H9 (cell line): ENCODE data around the gene DPEP3. TPM values are rescaled to one million over a fixed set of nuclear protein-coding genes. Genes with fewer than 3 reads are reported as not detected.

ENCODE experiments used
- DNase-seq: peaks from one replicate; pipeline ENCODE4 v3.0.0-alpha.2; 2017
- H2AFZ ChIP-seq: one replicate; pipeline ENCODE4 v1.6.1; 2013; ENCODE audit warnings: mild to moderate bottlenecking, low read length, control low read depth, moderate library complexity
- H2AK5ac ChIP-seq: 2 replicates; pipeline ENCODE4 v1.6.1; 2013; ENCODE audit warnings: low read length, control low read depth, mixed read lengths; ENCODE audit not compliant: insufficient read length
- H2BK120ac ChIP-seq: one replicate; pipeline ENCODE4 v1.6.1; 2013; ENCODE audit warnings: low read depth, mild to moderate bottlenecking, low read length, control low read depth, inconsistent platforms; ENCODE audit not compliant: poor library complexity, severe bottlenecking
- H2BK12ac ChIP-seq: 2 replicates; pipeline ENCODE4 v1.6.1; 2013; ENCODE audit warnings: low read length, control low read depth, mixed read lengths, low read depth; ENCODE audit not compliant: insufficient read length
- H2BK15ac ChIP-seq: 2 replicates; pipeline ENCODE4 v1.6.1; 2013; ENCODE audit warnings: low read depth, low read length, control low read depth
- H2BK20ac ChIP-seq: one replicate; pipeline ENCODE4 v1.6.1; 2013; ENCODE audit warnings: low read depth, mild to moderate bottlenecking, low read length, control low read depth, inconsistent platforms; ENCODE audit not compliant: poor library complexity, severe bottlenecking
- H2BK5ac ChIP-seq: 2 replicates; pipeline ENCODE4 v1.6.1; 2013; ENCODE audit warnings: low read length, control low read depth, mixed read lengths; ENCODE audit not compliant: insufficient read length
- H3K14ac ChIP-seq: 2 replicates; pipeline ENCODE4 v1.6.1; 2013; ENCODE audit warnings: low read length, control low read depth; ENCODE audit not compliant: insufficient read depth
- H3K18ac ChIP-seq: 2 replicates; pipeline ENCODE4 v1.6.1; 2013; ENCODE audit warnings: low read depth, mild to moderate bottlenecking, mixed read lengths, low read length, control low read depth; ENCODE audit not compliant: insufficient read length
- H3K23ac ChIP-seq: 2 replicates; pipeline ENCODE4 v1.6.1; 2013; ENCODE audit warnings: low read length, control low read depth, mixed read lengths, low read depth; ENCODE audit not compliant: insufficient read length
- H3K23me2 ChIP-seq: 2 replicates; pipeline ENCODE4 v1.6.1; 2013; ENCODE audit warnings: low read depth, mild to moderate bottlenecking, mixed read lengths, low read length, control low read depth; ENCODE audit not compliant: insufficient read length, poor library complexity, severe bottlenecking
- H3K27ac ChIP-seq: 2 replicates; pipeline ENCODE4 v1.5.1; 2013; ENCODE audit warnings: low read length, control low read depth, mixed read lengths, low read depth; ENCODE audit not compliant: insufficient read length
- H3K27me3 ChIP-seq: 2 replicates; pipeline ENCODE4 v1.6.1; 2013; ENCODE audit warnings: low read length, control low read depth, inconsistent platforms; ENCODE audit not compliant: insufficient read depth
- H3K4ac ChIP-seq: 2 replicates; pipeline ENCODE4 v1.6.1; 2013; ENCODE audit warnings: low read depth, mild to moderate bottlenecking, control low read depth, inconsistent platforms, low read length, moderate library complexity
- H3K4me1 ChIP-seq: 2 replicates; pipeline ENCODE4 v1.6.1; 2013; ENCODE audit warnings: low read length, control low read depth, inconsistent platforms; ENCODE audit not compliant: insufficient read depth
- H3K4me2 ChIP-seq: 2 replicates; pipeline ENCODE4 v1.6.1; 2013; ENCODE audit warnings: low read length, control low read depth, mixed read lengths; ENCODE audit not compliant: insufficient read length, insufficient read depth
- H3K56ac ChIP-seq: 2 replicates; pipeline ENCODE4 v1.6.1; 2013; ENCODE audit warnings: low read depth, mild to moderate bottlenecking, mixed read lengths, low read length, control low read depth; ENCODE audit not compliant: insufficient read length
- H3K79me1 ChIP-seq: 2 replicates; pipeline ENCODE4 v1.6.1; 2013; ENCODE audit warnings: low read depth, mild to moderate bottlenecking, moderate library complexity, low read length, control low read depth, inconsistent platforms; ENCODE audit not compliant: insufficient read depth, poor library complexity, severe bottlenecking
- H3K79me2 ChIP-seq: 2 replicates; pipeline ENCODE4 v1.6.1; 2013; ENCODE audit warnings: low read length, control low read depth, inconsistent platforms; ENCODE audit not compliant: insufficient read depth
- H3K9ac ChIP-seq: 2 replicates; pipeline ENCODE4 v1.6.1; 2013; ENCODE audit warnings: low read length, control low read depth, mixed read lengths; ENCODE audit not compliant: insufficient read length; ENCODE audit errors: extremely low read depth
- H3K9me3 ChIP-seq: one replicate; pipeline ENCODE4 v1.6.1; 2013; ENCODE audit warnings: low read depth, low read length, inconsistent platforms; ENCODE audit not compliant: control insufficient read depth
- H3T11ph ChIP-seq: one replicate; pipeline ENCODE4 v1.6.1; 2013; ENCODE audit warnings: mild to moderate bottlenecking, low read length, control low read depth, inconsistent platforms
- H4K20me1 ChIP-seq: one replicate; pipeline ENCODE4 v1.6.1; 2013; ENCODE audit not compliant: control insufficient read depth, insufficient read length, insufficient read depth
- H4K5ac ChIP-seq: 2 replicates; pipeline ENCODE4 v1.6.1; 2013; ENCODE audit warnings: low read depth, mild to moderate bottlenecking, mixed read lengths, low read length, control low read depth; ENCODE audit not compliant: insufficient read length
- H4K8ac ChIP-seq: replicated peaks from 2 replicates; pipeline ENCODE4 v1.6.1; 2013; ENCODE audit warnings: low read length, control low read depth, mixed read lengths, low read depth; ENCODE audit not compliant: insufficient read length
- H4K91ac ChIP-seq: 2 replicates; pipeline ENCODE4 v1.6.1; 2013; ENCODE audit warnings: low read depth, mild to moderate bottlenecking, moderate library complexity, mixed read lengths, low read length, control low read depth; ENCODE audit not compliant: insufficient read length
- H3K27ac Mint-ChIP-seq, 3 experiments: 2 replicates in 2 of 3; 3 replicates in 1 of 3; pipeline ENCODE4 v1.8.0; 2020 to 2021; ENCODE audit warnings: mixed read lengths in 3 of 3, mild to moderate bottlenecking in 1 of 3, moderate library complexity in 1 of 3
- H3K27me3 Mint-ChIP-seq: 2 replicates; pipeline ENCODE4 v1.8.0; 2021; ENCODE audit warnings: low read depth, mild to moderate bottlenecking, moderate library complexity, mixed read lengths
- H3K36me3 Mint-ChIP-seq, 3 experiments: 2 replicates in 2 of 3; 3 replicates in 1 of 3; pipeline ENCODE4 v1.8.0; 2020 to 2021; ENCODE audit warnings: low read depth in 3 of 3, mixed read lengths in 3 of 3; ENCODE audit not compliant: insufficient read depth in 1 of 3
- H3K4me1 Mint-ChIP-seq, 2 experiments: 2 replicates each; pipeline ENCODE4 v1.8.0; 2020; ENCODE audit warnings: mixed read lengths in 2 of 2
- H3K4me3 Mint-ChIP-seq, 2 experiments: 2 replicates in 1 of 2; 3 replicates in 1 of 2; pipeline ENCODE4 v1.8.0; 2020 to 2021; ENCODE audit warnings: mild to moderate bottlenecking in 2 of 2, mixed read lengths in 2 of 2, moderate library complexity in 1 of 2
- H3K9me3 Mint-ChIP-seq, 2 experiments: 2 replicates in 1 of 2; 3 replicates in 1 of 2; pipeline ENCODE4 v1.8.0; 2020; ENCODE audit warnings: mild to moderate bottlenecking in 2 of 2, mixed read lengths in 2 of 2, moderate library complexity in 1 of 2
- CTCF ChIP-seq: fragments of 200-600 bp; sonication (generic); conservative IDR thresholded peaks from 3 replicates; pipeline ENCODE4 v1.8.0; 2021; ENCODE audit warnings: antibody characterized with exemption, mild to moderate bottlenecking
- WGBS: extraction: QIAGEN DNeasy Blood & Tissue Kit; methylation state at CpG from one replicate; pipeline ENCODE4 v1.1.7; 2013; ENCODE audit warnings: missing lambda C conversion rate, low lambda C conversion rate, mixed read lengths; ENCODE audit not compliant: insufficient read length; ENCODE audit errors: extremely low coverage; 5-methylcytosine and 5-hydroxymethylcytosine counted together
- total RNA-seq: library from RNA; stranded (reverse); gene quantifications from 2 replicates; pipeline ENCODE4 v1.2.1, GENCODE V29; 2021

The DPEP3 gene
- total RNA-seq, 1 experiment from 2014 or later: 0.68 TPM

- H3K4ac ChIP-seq: no peak overlapping the region
- H3K23me2 ChIP-seq: no peaks in the 10 kb centered on the region
- DNase-seq: no peak
- no peak overlapping the region for H3K9ac ChIP-seq
- H3K56ac ChIP-seq: no peak overlapping the region
- H4K8ac ChIP-seq: no peak overlapping the region
- no peaks in the 10 kb centered on the region for H3K27me3 ChIP-seq
- H3T11ph ChIP-seq: no peak overlapping the region
- Mint-ChIP-seq H3K4me3 (no peak overlapping the region), H3K27me3 (no peaks in the 10 kb centered on the region), H3K27ac (no peak overlapping the region), H3K4me1 (peaks cover 17 to 25% of the 10 kb centered on the region in 2 experiments), H3K36me3 (peaks cover 14 to 72% (median 35%) of the 10 kb centered on the region in 3 experiments), H3K9me3 (no peaks in the 10 kb centered on the region)
- TF ChIP-seq CTCF: no peak
- H2BK5ac ChIP-seq: no peak overlapping the region
- no peak overlapping the region for H3K23ac ChIP-seq
- H3K4me1 ChIP-seq: no peaks in the 10 kb centered on the region
- H3K79me2 ChIP-seq: no peaks in the 10 kb centered on the region; the same call in 1 of the 2 replicates
- no peaks in the 10 kb centered on the region for H3K9me3 ChIP-seq
- no peak overlapping the region for H2AFZ ChIP-seq
- no peak overlapping the region for H4K5ac ChIP-seq
- H2AK5ac ChIP-seq: no peak overlapping the region
- no peak overlapping the region for H2BK12ac ChIP-seq
- no peak overlapping the region for H2BK15ac ChIP-seq
- H3K27ac ChIP-seq: no peak overlapping the region
- no peak overlapping the region for H3K14ac ChIP-seq
- no CpG with 5 or more reads among the region's 13 CpGs for WGBS
- no peak overlapping the region for H3K4me2 ChIP-seq
- peaks cover 3% of the 10 kb centered on the region for H4K20me1 ChIP-seq
- H3K79me1 ChIP-seq: peaks cover 4% of the 10 kb centered on the region
- no peak overlapping the region for H2BK120ac ChIP-seq
- no peak overlapping the region for H4K91ac ChIP-seq
- H2BK20ac ChIP-seq: no peak overlapping the region
- no peak overlapping the region for H3K18ac ChIP-seq
Observed at GRCh38 chr16:67961551-67961957, 18.7 kb downstream of the DPEP3 start.
